ENCODE measurements around the gene PIN4.

- TF ChIP-seq, protein P1, sequence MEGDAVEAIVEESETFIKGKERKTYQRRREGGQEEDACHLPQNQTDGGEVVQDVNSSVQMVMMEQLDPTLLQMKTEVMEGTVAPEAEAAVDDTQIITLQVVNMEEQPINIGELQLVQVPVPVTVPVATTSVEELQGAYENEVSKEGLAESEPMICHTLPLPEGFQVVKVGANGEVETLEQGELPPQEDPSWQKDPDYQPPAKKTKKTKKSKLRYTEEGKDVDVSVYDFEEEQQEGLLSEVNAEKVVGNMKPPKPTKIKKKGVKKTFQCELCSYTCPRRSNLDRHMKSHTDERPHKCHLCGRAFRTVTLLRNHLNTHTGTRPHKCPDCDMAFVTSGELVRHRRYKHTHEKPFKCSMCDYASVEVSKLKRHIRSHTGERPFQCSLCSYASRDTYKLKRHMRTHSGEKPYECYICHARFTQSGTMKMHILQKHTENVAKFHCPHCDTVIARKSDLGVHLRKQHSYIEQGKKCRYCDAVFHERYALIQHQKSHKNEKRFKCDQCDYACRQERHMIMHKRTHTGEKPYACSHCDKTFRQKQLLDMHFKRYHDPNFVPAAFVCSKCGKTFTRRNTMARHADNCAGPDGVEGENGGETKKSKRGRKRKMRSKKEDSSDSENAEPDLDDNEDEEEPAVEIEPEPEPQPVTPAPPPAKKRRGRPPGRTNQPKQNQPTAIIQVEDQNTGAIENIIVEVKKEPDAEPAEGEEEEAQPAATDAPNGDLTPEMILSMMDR (IDR thresholded peaks at IDR 0.05; ENCODE audit: insufficient read depth, low read length, poor library complexity, severe bottlenecking), result no peak
- TF ChIP-seq EZH2phosphoT487 (conservative IDR thresholded peaks at IDR 0.05; ENCODE audit: low read length), result no peak
Measured at GRCh38 chrX:72142794-72143608, 38.6 kb upstream of the PIN4 start.
